D721Med (cell line): Measurements from ENCODE around the gene DTX3L.
"Not testable (repeated sequence)": the region's sequence is repeated elsewhere in the genome, so short reads cannot be mapped to it uniquely, and the experiment has no call there.

ENCODE experiments used
- DNase-seq: peaks from one replicate; pipeline ENCODE4 v3.0.0; 2011; ENCODE audit warnings: low spot score; ENCODE audit not compliant: insufficient read length
- FAIRE-seq: peaks from 2 replicates; lab custom pipeline; 2011; peaks lifted over from hg19 to GRCh38; lab: Jason Lieb, UNC
- CTCF ChIP-seq: IDR thresholded peaks from 2 replicates; pipeline ENCODE4 v1.5.1; 2012; ENCODE audit warnings: mild to moderate bottlenecking, control low read depth; ENCODE audit not compliant: insufficient read depth; ENCODE audit errors: missing control alignments

The DTX3L gene

DNA sequence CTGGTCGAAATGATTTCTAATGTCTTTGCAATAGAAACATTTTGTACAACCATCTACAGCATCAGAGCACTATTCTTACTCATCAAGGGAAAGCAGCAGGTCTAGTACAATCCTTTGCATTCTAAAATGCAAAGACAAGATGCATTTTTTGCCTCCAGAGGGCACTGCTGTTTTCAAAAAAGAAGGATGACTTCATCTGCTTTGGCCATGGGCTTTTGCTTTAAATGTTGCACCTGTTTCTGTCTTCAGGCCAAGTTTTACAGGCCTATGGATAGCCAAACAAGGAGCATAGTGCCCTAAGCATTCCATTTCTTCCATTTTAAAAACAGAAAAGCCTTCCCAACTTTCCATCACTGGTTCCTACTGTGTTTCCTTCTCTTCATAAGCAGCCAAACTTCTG is 3.5 kb upstream of the DTX3L start:
- TF ChIP-seq CTCF = peak; percentile 49
- peak; percentile 33 for DNase-seq
- no peak for FAIRE-seq

DNA sequence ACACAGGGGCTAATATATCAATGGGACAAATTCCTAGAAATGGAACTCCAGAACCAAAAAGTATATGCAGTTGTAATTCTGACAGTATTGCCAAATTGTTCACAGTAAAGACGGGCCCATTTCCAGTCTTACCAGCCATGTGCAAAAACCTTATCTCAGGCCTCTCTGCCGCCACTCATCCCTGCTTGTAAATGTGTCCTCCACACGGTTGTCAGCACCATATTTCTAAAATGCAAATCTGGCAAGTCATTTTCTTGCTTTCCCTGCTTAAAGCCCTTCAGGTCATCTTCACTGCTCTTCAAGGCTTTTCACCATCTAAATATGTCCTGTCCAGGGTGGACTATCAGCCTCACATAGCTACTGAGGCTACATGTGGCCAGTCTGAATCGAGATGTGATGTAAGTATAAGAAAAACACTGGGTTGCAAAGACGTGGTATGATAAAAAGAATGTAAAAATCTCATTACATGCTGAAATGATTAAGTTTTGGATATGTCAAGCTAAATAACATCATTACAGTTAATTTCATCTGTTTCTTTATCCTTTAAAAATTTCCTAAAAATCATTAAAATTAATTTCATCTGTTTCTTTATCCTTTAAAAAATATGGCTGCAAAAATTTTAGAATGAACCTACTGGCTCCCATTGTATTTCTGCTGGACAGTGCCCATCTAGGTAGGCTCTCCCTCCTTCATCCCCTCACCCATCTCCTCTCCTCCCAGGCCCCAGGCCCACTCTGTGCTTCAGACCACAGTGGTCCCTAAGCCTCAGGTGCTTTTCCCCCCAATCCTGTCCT is 1.0 kb upstream of the DTX3L start:
- no peak for DNase-seq
- FAIRE-seq = no peak
- TF ChIP-seq CTCF = no peak

DNA sequence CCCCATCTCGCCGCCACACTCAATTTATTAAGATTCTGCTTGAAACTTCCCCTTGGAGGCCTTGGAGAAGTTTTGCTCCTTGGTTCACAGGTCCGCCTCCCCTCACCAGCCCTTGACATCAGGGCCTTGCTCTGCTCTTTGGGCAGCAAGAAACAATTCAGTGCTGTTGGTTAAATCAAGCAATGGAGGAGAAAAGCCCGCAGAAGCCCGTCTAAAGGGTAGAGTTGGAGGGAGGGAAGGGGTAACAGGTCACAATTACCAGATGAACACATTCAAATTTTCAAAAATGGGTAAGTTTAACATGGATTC is 467 bp upstream of the DTX3L start:
- FAIRE-seq = no peak

GRCh38 chr3:122568131-122568530 is 4.0 kb downstream of the DTX3L start:
- not testable (repeated sequence) for DNase-seq, FAIRE-seq

More for the DNA sequence above, 467 bp upstream of the DTX3L start:
- no peak for DNase-seq
- TF ChIP-seq CTCF = no peak

DNA sequence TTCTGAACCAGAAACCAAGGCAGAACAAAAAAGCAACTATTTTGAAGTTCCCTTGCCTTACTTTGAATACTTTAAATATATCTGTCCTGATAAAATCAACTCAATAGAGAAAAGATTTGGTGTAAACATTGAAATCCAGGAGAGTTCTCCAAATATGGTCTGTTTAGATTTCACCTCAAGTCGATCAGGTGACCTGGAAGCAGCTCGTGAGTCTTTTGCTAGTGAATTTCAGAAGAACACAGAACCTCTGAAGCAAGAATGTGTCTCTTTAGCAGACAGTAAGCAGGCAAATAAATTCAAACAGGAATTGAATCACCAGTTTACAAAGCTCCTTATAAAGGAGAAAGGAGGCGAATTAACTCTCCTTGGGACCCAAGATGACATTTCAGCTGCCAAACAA is 4.6 kb downstream of the DTX3L start:
- DNase-seq (no peak), FAIRE-seq (no peak)
- TF ChIP-seq CTCF = no peak

GRCh38 chr3:122572940-122573412 is 8.8 kb downstream of the DTX3L start:
- no peak for DNase-seq
- TF ChIP-seq CTCF = no peak
- no peak for FAIRE-seq

GRCh38 chr3:122576174-122576940 is 12.2 kb downstream of the DTX3L start:
- no peak for DNase-seq
- no peak for FAIRE-seq

More at GRCh38 chr3:122576174-122576940, 12.2 kb downstream of the DTX3L start:
- no peak for TF ChIP-seq CTCF
